ENCODE measurements around the gene SBK2. TPM values are rescaled to one million over a fixed set of nuclear protein-coding genes. Genes with fewer than 3 reads are reported as not detected.

The SBK2 gene
- total and polyA plus RNA-seq, 9 of the 15 experiments (the other 6 are each of a cell fraction or from before 2014, with no cell fraction given): not detected

- TF ChIP-seq ZNF766 (CRISPR knock-in tag; conservative IDR thresholded peaks at IDR 0.05) (no peak), POLR2A (conservative IDR thresholded peaks at IDR 0.05) (no peak), SREBF2 (CRISPR knock-in tag; IDR thresholded peaks at IDR 0.05) (no peak), MYBL2 (IDR thresholded peaks at IDR 0.05; ENCODE audit: low read depth) (no peak), MYBL2 (CRISPR knock-in tag; IDR thresholded peaks at IDR 0.05; ENCODE audit: borderline replicate concordance) (no peak), ZNF239 (CRISPR knock-in tag; IDR thresholded peaks at IDR 0.05) (no peak), TFAM (CRISPR knock-in tag; conservative IDR thresholded peaks at IDR 0.05) (no peak), PRMT5 (CRISPR knock-in tag; IDR thresholded peaks at IDR 0.05) (no peak), SRSF7 (optimal IDR thresholded peaks at IDR 0.05; ENCODE audit: low read depth, low read length) (no peak), SIN3A (IDR thresholded peaks at IDR 0.05; ENCODE audit: borderline replicate concordance in 2 of 2, control insufficient read depth in 1 of 2, low read depth in 2 of 2, low read length in 2 of 2) (no peak), ZZZ3 (IDR thresholded peaks at IDR 0.05) (no peak), TCF7L2 (IDR thresholded peaks at IDR 0.05; ENCODE audit: low read depth, low read length) (no peak), MYC (IDR thresholded peaks at IDR 0.05; ENCODE audit: low read depth, low read length) (no peak), MYC (CRISPR knock-in tag; IDR thresholded peaks at IDR 0.05; ENCODE audit: borderline replicate concordance, low read depth) (no peak), ZNF24 (IDR thresholded peaks at IDR 0.05) (no peak), BACH1 (tag; IDR thresholded peaks at IDR 0.05) (no peak), TCF15 (CRISPR knock-in tag; IDR thresholded peaks at IDR 0.05) (no peak), NFIC (IDR thresholded peaks at IDR 0.05) (no peak), ZBTB43 (CRISPR knock-in tag; IDR thresholded peaks at IDR 0.05) (no peak), NELFE (IDR thresholded peaks at IDR 0.05; ENCODE audit: insufficient read depth, insufficient read length) (no peak), RCOR1 (IDR thresholded peaks at IDR 0.05; ENCODE audit: borderline replicate concordance in 1 of 2, low read depth in 2 of 2, low read length in 2 of 2) (no peak), CCAR2 (IDR thresholded peaks at IDR 0.05; ENCODE audit: low read depth, low read length) (no peak), ZNF41 (CRISPR knock-in tag; conservative IDR thresholded peaks at IDR 0.05) (no peak), ZFP91 (CRISPR knock-in tag; IDR thresholded peaks at IDR 0.05) (no peak)
- TF ChIP-seq, protein P1, sequence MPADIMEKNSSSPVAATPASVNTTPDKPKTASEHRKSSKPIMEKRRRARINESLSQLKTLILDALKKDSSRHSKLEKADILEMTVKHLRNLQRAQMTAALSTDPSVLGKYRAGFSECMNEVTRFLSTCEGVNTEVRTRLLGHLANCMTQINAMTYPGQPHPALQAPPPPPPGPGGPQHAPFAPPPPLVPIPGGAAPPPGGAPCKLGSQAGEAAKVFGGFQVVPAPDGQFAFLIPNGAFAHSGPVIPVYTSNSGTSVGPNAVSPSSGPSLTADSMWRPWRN (IDR thresholded peaks at IDR 0.05; ENCODE audit: low read depth): no peak
Observed at GRCh38 chr19:55486971-55487923, 49.7 kb downstream of the SBK2 start (continued).
